ENCODE measurements around the gene RNASE13.

RNASE13 gene

DNA sequence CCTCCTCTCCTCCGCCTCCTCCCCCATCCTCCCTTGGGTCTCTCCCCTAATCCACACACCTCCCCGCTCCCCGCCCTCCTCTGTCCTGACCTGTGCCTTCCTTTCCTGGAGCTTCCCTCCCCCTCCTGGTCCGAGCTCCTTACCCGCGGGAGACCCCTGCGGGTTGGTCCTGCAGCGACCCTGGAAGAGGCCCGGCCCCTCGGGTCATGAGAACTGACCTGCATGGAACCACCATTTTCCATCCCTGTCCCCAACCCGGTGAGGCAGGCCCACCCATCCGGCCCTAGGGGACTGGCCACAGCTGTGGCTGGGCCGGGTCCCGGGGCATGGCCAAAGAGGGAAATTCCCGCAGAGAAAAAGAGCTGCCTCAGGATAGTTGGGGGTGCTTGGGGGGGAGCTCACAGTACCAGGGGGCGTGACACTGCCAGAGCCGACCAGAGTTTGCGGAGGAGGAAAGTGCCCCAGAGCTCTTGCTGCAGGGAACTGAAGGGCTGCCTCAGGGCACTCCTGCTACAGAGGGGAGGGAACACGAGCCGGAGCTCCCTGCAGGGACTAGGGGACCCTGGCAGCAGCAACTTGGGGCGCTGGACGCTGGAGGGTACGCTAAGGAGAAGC, 36.1 kb upstream of the RNASE13 start (continued):
- no peak for TF ChIP-seq ZNF658 (tag by site-specific recombination; IDR thresholded peaks at IDR 0.05)
- no peak for TF ChIP-seq ZNF112 (tag by site-specific recombination; IDR thresholded peaks at IDR 0.05)
- TF ChIP-seq, protein P1, sequence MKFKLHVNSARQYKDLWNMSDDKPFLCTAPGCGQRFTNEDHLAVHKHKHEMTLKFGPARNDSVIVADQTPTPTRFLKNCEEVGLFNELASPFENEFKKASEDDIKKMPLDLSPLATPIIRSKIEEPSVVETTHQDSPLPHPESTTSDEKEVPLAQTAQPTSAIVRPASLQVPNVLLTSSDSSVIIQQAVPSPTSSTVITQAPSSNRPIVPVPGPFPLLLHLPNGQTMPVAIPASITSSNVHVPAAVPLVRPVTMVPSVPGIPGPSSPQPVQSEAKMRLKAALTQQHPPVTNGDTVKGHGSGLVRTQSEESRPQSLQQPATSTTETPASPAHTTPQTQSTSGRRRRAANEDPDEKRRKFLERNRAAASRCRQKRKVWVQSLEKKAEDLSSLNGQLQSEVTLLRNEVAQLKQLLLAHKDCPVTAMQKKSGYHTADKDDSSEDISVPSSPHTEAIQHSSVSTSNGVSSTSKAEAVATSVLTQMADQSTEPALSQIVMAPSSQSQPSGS (tag by site-specific recombination; IDR thresholded peaks at IDR 0.05; ENCODE audit: low read depth) = 0 out of 2 replicates have a peak, but pooled peaks have one; percentile 2
- TF ChIP-seq, protein P2, sequence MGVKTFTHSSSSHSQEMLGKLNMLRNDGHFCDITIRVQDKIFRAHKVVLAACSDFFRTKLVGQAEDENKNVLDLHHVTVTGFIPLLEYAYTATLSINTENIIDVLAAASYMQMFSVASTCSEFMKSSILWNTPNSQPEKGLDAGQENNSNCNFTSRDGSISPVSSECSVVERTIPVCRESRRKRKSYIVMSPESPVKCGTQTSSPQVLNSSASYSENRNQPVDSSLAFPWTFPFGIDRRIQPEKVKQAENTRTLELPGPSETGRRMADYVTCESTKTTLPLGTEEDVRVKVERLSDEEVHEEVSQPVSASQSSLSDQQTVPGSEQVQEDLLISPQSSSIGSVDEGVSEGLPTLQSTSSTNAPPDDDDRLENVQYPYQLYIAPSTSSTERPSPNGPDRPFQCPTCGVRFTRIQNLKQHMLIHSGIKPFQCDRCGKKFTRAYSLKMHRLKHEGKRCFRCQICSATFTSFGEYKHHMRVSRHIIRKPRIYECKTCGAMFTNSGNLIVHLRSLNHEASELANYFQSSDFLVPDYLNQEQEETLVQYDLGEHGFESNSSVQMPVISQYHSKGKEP (tag by site-specific recombination; IDR thresholded peaks at IDR 0.05) = no peak
- TF ChIP-seq, protein P3, sequence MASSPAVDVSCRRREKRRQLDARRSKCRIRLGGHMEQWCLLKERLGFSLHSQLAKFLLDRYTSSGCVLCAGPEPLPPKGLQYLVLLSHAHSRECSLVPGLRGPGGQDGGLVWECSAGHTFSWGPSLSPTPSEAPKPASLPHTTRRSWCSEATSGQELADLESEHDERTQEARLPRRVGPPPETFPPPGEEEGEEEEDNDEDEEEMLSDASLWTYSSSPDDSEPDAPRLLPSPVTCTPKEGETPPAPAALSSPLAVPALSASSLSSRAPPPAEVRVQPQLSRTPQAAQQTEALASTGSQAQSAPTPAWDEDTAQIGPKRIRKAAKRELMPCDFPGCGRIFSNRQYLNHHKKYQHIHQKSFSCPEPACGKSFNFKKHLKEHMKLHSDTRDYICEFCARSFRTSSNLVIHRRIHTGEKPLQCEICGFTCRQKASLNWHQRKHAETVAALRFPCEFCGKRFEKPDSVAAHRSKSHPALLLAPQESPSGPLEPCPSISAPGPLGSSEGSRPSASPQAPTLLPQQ (tag by site-specific recombination; IDR thresholded peaks at IDR 0.05) = no peak
- TF ChIP-seq ZNF837 (tag by site-specific recombination; IDR thresholded peaks at IDR 0.05) = no peak
- no peak for TF ChIP-seq ZNF549 (tag by site-specific recombination; IDR thresholded peaks at IDR 0.05)
- TF ChIP-seq SCRT2 (tag by site-specific recombination; IDR thresholded peaks at IDR 0.05) = no peak
- no peak for TF ChIP-seq YY2 (tag by site-specific recombination; IDR thresholded peaks at IDR 0.05)
- TF ChIP-seq ZBTB20 (tag by site-specific recombination; IDR thresholded peaks at IDR 0.05) = no peak
- TF ChIP-seq SETDB1 (IDR thresholded peaks at IDR 0.05; ENCODE audit: insufficient read length, low read length) = no peak
- TF ChIP-seq, protein P4, sequence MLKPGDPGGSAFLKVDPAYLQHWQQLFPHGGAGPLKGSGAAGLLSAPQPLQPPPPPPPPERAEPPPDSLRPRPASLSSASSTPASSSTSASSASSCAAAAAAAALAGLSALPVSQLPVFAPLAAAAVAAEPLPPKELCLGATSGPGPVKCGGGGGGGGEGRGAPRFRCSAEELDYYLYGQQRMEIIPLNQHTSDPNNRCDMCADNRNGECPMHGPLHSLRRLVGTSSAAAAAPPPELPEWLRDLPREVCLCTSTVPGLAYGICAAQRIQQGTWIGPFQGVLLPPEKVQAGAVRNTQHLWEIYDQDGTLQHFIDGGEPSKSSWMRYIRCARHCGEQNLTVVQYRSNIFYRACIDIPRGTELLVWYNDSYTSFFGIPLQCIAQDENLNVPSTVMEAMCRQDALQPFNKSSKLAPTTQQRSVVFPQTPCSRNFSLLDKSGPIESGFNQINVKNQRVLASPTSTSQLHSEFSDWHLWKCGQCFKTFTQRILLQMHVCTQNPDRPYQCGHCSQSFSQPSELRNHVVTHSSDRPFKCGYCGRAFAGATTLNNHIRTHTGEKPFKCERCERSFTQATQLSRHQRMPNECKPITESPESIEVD (tag by site-specific recombination; IDR thresholded peaks at IDR 0.05) = no peak
- TF ChIP-seq, protein P5, sequence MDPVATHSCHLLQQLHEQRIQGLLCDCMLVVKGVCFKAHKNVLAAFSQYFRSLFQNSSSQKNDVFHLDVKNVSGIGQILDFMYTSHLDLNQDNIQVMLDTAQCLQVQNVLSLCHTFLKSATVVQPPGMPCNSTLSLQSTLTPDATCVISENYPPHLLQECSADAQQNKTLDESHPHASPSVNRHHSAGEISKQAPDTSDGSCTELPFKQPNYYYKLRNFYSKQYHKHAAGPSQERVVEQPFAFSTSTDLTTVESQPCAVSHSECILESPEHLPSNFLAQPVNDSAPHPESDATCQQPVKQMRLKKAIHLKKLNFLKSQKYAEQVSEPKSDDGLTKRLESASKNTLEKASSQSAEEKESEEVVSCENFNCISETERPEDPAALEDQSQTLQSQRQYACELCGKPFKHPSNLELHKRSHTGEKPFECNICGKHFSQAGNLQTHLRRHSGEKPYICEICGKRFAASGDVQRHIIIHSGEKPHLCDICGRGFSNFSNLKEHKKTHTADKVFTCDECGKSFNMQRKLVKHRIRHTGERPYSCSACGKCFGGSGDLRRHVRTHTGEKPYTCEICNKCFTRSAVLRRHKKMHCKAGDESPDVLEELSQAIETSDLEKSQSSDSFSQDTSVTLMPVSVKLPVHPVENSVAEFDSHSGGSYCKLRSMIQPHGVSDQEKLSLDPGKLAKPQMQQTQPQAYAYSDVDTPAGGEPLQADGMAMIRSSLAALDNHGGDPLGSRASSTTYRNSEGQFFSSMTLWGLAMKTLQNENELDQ (tag by site-specific recombination; IDR thresholded peaks at IDR 0.05; ENCODE audit: low read depth) = no peak
- TF ChIP-seq REPIN1 (tag by site-specific recombination; IDR thresholded peaks at IDR 0.05; ENCODE audit: low read depth) = no peak
- peak; percentile 54; the same call in 1 of the 2 replicates for TF ChIP-seq KLF16 (tag by site-specific recombination; IDR thresholded peaks at IDR 0.05)
- no peak for TF ChIP-seq ZNF121 (tag by site-specific recombination; IDR thresholded peaks at IDR 0.05)
- TF ChIP-seq ZNF670 (tag by site-specific recombination; IDR thresholded peaks at IDR 0.05; ENCODE audit: low read depth) = no peak
- TF ChIP-seq, protein P6, sequence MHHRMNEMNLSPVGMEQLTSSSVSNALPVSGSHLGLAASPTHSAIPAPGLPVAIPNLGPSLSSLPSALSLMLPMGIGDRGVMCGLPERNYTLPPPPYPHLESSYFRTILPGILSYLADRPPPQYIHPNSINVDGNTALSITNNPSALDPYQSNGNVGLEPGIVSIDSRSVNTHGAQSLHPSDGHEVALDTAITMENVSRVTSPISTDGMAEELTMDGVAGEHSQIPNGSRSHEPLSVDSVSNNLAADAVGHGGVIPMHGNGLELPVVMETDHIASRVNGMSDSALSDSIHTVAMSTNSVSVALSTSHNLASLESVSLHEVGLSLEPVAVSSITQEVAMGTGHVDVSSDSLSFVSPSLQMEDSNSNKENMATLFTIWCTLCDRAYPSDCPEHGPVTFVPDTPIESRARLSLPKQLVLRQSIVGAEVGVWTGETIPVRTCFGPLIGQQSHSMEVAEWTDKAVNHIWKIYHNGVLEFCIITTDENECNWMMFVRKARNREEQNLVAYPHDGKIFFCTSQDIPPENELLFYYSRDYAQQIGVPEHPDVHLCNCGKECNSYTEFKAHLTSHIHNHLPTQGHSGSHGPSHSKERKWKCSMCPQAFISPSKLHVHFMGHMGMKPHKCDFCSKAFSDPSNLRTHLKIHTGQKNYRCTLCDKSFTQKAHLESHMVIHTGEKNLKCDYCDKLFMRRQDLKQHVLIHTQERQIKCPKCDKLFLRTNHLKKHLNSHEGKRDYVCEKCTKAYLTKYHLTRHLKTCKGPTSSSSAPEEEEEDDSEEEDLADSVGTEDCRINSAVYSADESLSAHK (tag by site-specific recombination; IDR thresholded peaks at IDR 0.05) = no peak
- TF ChIP-seq ZNF114 (tag by site-specific recombination; IDR thresholded peaks at IDR 0.05) = no peak
- TF ChIP-seq ZSCAN16 (tag by site-specific recombination; IDR thresholded peaks at IDR 0.05) = no peak
- TF ChIP-seq, protein P7, sequence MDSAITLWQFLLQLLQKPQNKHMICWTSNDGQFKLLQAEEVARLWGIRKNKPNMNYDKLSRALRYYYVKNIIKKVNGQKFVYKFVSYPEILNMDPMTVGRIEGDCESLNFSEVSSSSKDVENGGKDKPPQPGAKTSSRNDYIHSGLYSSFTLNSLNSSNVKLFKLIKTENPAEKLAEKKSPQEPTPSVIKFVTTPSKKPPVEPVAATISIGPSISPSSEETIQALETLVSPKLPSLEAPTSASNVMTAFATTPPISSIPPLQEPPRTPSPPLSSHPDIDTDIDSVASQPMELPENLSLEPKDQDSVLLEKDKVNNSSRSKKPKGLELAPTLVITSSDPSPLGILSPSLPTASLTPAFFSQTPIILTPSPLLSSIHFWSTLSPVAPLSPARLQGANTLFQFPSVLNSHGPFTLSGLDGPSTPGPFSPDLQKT (IDR thresholded peaks at IDR 0.05; ENCODE audit: borderline replicate concordance, low read depth, low read length) = no peak
- TF ChIP-seq ZNF354C (tag by site-specific recombination; IDR thresholded peaks at IDR 0.05; ENCODE audit: borderline replicate concordance, low read depth) = no peak
- TF ChIP-seq, protein P8, sequence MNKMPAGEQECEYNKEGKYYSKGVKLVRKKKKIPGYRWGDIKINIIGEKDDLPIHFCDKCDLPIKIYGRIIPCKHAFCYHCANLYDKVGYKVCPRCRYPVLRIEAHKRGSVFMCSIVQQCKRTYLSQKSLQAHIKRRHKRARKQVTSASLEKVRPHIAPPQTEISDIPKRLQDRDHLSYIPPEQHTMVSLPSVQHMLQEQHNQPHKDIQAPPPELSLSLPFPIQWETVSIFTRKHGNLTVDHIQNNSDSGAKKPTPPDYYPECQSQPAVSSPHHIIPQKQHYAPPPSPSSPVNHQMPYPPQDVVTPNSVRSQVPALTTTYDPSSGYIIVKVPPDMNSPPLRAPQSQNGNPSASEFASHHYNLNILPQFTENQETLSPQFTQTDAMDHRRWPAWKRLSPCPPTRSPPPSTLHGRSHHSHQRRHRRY (tag by site-specific recombination; IDR thresholded peaks at IDR 0.05) = no peak

All from HEK293 (cell line).